WTC11 (cell line): ENCODE results near the gene KLHL40. TPM values are rescaled to one million over a fixed set of nuclear protein-coding genes. Genes with fewer than 3 reads are reported as not detected.

Source experiments
- ATAC-seq: fragments of 200-7000 bp; cut with Tn5 transposase; 2 replicates; pipeline ENCODE4 v1.10.0; 2021; ENCODE audit warnings: mild to moderate bottlenecking, moderate library complexity
- CTCF ChIA-PET: fragments of 300-600 bp; sonication (Branson Sonifier 250); formaldehyde crosslinking; loops from one replicate; lab custom pipeline; 2021; ENCODE audit warnings: antibody characterized with exemption; lab: Charles Lee
- POLR2A ChIA-PET: fragments of 350-600 bp; sonication (Branson Sonifier 250); formaldehyde crosslinking; loops from one replicate; lab custom pipeline; 2021; ENCODE audit warnings: antibody characterized with exemption; lab: Charles Lee
- DNase-seq: peaks from one replicate; pipeline ENCODE4 v3.0.0; 2021; ENCODE audit warnings: low spot score
- H3K27ac Mint-ChIP-seq: 2 replicates; pipeline ENCODE4 v1.8.0; 2021; ENCODE audit warnings: mixed read lengths
- H3K27me3 Mint-ChIP-seq: 2 replicates; pipeline ENCODE4 v1.8.0; 2021; ENCODE audit warnings: low read depth, mild to moderate bottlenecking, moderate library complexity, mixed read lengths
- H3K36me3 Mint-ChIP-seq: 2 replicates; pipeline ENCODE4 v1.8.0; 2021; ENCODE audit warnings: mixed read lengths
- H3K4me1 Mint-ChIP-seq: 2 replicates; pipeline ENCODE4 v1.8.0; 2022; ENCODE audit warnings: mixed read lengths
- H3K4me3 Mint-ChIP-seq: 2 replicates; pipeline ENCODE4 v1.8.0; 2021; ENCODE audit warnings: mild to moderate bottlenecking, moderate library complexity, mixed read lengths
- H3K9me3 Mint-ChIP-seq: 2 replicates; pipeline ENCODE4 v1.8.0; 2021; ENCODE audit warnings: mixed read lengths
- ATF3 ChIP-seq: sonication (generic); formaldehyde crosslinking; conservative IDR thresholded peaks from 2 replicates; pipeline ENCODE4 v1.8.1; 2022; ENCODE audit warnings: mild to moderate bottlenecking, missing genetic modification reagents
- CREB1 ChIP-seq: sonication (generic); formaldehyde crosslinking; IDR thresholded peaks from 2 replicates; pipeline ENCODE4 v1.8.0; 2023; ENCODE audit warnings: mild to moderate bottlenecking, missing genetic modification reagents
- E2F4 ChIP-seq: sonication (generic); formaldehyde crosslinking; IDR thresholded peaks from 2 replicates; pipeline ENCODE4 v1.8.1; 2022; ENCODE audit warnings: low read depth, mild to moderate bottlenecking, moderate library complexity, missing genetic modification reagents, borderline replicate concordance
- ELF4 ChIP-seq: sonication (generic); formaldehyde crosslinking; IDR thresholded peaks from 2 replicates; pipeline ENCODE4 v1.8.1; 2022; ENCODE audit warnings: low read depth, mild to moderate bottlenecking, moderate library complexity, missing genetic modification reagents
- ESRRA ChIP-seq: sonication (generic); formaldehyde crosslinking; IDR thresholded peaks from 2 replicates; pipeline ENCODE4 v1.8.1; 2022; ENCODE audit warnings: mild to moderate bottlenecking, missing genetic modification reagents, borderline replicate concordance
- GRHL2 ChIP-seq: fragments of 250-450 bp; sonication (Bioruptor Pico); IDR thresholded peaks from 2 replicates; pipeline ENCODE4 v1.8.0; 2022; ENCODE audit warnings: mild to moderate bottlenecking, moderate library complexity; ENCODE audit not compliant: insufficient replicate concordance, severe bottlenecking
- HMGXB4 ChIP-seq: sonication (generic); formaldehyde crosslinking; IDR thresholded peaks from 2 replicates; pipeline ENCODE4 v1.8.1; 2023; ENCODE audit warnings: mild to moderate bottlenecking, moderate library complexity, missing genetic modification reagents
- NR2C2 ChIP-seq: sonication (generic); formaldehyde crosslinking; IDR thresholded peaks from 2 replicates; pipeline ENCODE4 v1.8.0; 2022; ENCODE audit warnings: mild to moderate bottlenecking, missing genetic modification reagents
- PREB ChIP-seq: sonication (generic); formaldehyde crosslinking; IDR thresholded peaks from 2 replicates; pipeline ENCODE4 v1.8.1; 2022; ENCODE audit warnings: mild to moderate bottlenecking, missing genetic modification reagents, moderate library complexity, borderline replicate concordance
- RELA ChIP-seq: sonication (generic); formaldehyde crosslinking; IDR thresholded peaks from 2 replicates; pipeline ENCODE4 v1.8.1; 2022; ENCODE audit warnings: missing genetic modification reagents, mild to moderate bottlenecking, borderline replicate concordance
- RORB ChIP-seq: fragments of 250-450 bp; sonication (Bioruptor Pico); IDR thresholded peaks from 2 replicates; pipeline ENCODE4 v1.9.0; 2021; ENCODE audit warnings: mild to moderate bottlenecking
- SMAD4 ChIP-seq: sonication (generic); formaldehyde crosslinking; IDR thresholded peaks from 2 replicates; pipeline ENCODE4 v1.8.0; 2022; ENCODE audit warnings: mild to moderate bottlenecking, missing genetic modification reagents
- SP1 ChIP-seq: sonication (generic); formaldehyde crosslinking; conservative IDR thresholded peaks from 2 replicates; pipeline ENCODE4 v1.8.1; 2022; ENCODE audit warnings: missing genetic modification reagents
- TCF7 ChIP-seq: sonication (generic); formaldehyde crosslinking; IDR thresholded peaks from 2 replicates; pipeline ENCODE4 v1.8.0; 2022; ENCODE audit warnings: mild to moderate bottlenecking, low read depth, missing genetic modification reagents, moderate library complexity
- ZNF232 ChIP-seq: sonication (generic); formaldehyde crosslinking; IDR thresholded peaks from 2 replicates; pipeline ENCODE4 v1.8.0; 2022; ENCODE audit warnings: mild to moderate bottlenecking, missing genetic modification reagents
- ZNF263 ChIP-seq: sonication (generic); formaldehyde crosslinking; IDR thresholded peaks from 2 replicates; pipeline ENCODE4 v1.8.1; 2022; ENCODE audit warnings: low read depth, mild to moderate bottlenecking, moderate library complexity, missing genetic modification reagents
- ZNF317 ChIP-seq: sonication (generic); formaldehyde crosslinking; IDR thresholded peaks from 2 replicates; pipeline ENCODE4 v1.8.1; 2023; ENCODE audit warnings: low read depth, mild to moderate bottlenecking, moderate library complexity, missing genetic modification reagents, borderline replicate concordance
- ZNF416 ChIP-seq: fragments of 250-450 bp; sonication (Bioruptor Pico); IDR thresholded peaks from 2 replicates; pipeline ENCODE4 v1.9.0; 2021; ENCODE audit warnings: mild to moderate bottlenecking, inconsistent platforms
- ZSCAN18 ChIP-seq: fragments of 250-450 bp; sonication (Bioruptor Pico); IDR thresholded peaks from 2 replicates; pipeline ENCODE4 v2.1.2; 2022; ENCODE audit warnings: mild to moderate bottlenecking, moderate library complexity
- total RNA-seq: library from RNA; stranded (reverse); gene quantifications from 3 replicates; pipeline ENCODE4 v1.2.3, GENCODE V29; 2021
- TF ChIP-seq, protein P1 (sequence below): sonication (generic); formaldehyde crosslinking; IDR thresholded peaks from 2 replicates; pipeline ENCODE4 v1.8.0; 2022; ENCODE audit warnings: mild to moderate bottlenecking, missing genetic modification reagents
- TF ChIP-seq, protein P2 (sequence below): sonication (generic); formaldehyde crosslinking; IDR thresholded peaks from 2 replicates; pipeline ENCODE4 v1.8.1; 2023; ENCODE audit warnings: mild to moderate bottlenecking, missing genetic modification reagents

KLHL40 gene
- total RNA-seq, 1 experiment from 2014 or later: not detected

DNA sequence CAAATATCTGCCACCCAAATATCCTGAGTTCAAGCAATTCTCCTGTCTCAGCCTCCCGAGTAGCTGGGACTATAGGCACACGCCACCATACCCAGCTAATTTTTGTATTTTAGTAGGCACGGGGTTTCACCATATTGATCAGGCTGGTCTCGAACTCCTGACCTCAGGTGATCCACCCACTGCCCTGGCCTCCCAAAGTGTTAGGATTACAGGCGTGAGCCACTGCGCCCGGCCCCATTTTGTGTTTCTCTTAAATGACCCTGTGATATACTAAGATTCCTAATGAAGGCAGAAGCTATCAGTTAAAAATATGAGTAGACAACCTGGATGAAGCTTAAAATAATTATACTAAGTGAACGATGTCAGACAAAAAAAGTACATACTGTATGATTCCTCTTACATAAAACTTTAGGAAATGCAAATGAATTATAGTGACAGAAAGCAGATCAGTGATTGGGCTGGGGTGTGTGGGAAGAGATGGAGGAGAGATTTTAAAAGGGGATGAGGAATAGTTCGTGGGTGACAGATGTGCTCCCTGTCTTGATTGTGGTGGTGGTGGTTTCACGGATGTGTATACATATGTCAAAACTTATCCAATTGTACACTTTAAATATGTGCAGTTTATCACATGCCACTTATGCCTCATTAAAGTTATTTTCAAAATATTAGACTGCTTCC lies 3.8 kb upstream of the KLHL40 start:
- H3K9me3 Mint-ChIP-seq: peaks cover 6% of the 10 kb centered on the region
- ChIA-PET CTCF (interaction anchor here (0.6 kb wide), 1 partner anchor 131 kb away, joined by 3 read pairs; no protein-coding TSS in a partner anchor), POLR2A (no interaction called here)
- TF ChIP-seq ATF3 (CRISPR knock-in tag) (no peak), TCF7 (CRISPR knock-in tag) (no peak), ESRRA (CRISPR knock-in tag) (no peak), ZNF232 (CRISPR knock-in tag) (no peak), CREB1 (CRISPR knock-in tag) (no peak), E2F4 (no peak), ZNF263 (CRISPR knock-in tag) (no peak)
- TF ChIP-seq, protein P1, sequence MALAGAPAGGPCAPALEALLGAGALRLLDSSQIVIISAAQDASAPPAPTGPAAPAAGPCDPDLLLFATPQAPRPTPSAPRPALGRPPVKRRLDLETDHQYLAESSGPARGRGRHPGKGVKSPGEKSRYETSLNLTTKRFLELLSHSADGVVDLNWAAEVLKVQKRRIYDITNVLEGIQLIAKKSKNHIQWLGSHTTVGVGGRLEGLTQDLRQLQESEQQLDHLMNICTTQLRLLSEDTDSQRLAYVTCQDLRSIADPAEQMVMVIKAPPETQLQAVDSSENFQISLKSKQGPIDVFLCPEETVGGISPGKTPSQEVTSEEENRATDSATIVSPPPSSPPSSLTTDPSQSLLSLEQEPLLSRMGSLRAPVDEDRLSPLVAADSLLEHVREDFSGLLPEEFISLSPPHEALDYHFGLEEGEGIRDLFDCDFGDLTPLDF (CRISPR knock-in tag): no peak
- TF ChIP-seq, protein P2, sequence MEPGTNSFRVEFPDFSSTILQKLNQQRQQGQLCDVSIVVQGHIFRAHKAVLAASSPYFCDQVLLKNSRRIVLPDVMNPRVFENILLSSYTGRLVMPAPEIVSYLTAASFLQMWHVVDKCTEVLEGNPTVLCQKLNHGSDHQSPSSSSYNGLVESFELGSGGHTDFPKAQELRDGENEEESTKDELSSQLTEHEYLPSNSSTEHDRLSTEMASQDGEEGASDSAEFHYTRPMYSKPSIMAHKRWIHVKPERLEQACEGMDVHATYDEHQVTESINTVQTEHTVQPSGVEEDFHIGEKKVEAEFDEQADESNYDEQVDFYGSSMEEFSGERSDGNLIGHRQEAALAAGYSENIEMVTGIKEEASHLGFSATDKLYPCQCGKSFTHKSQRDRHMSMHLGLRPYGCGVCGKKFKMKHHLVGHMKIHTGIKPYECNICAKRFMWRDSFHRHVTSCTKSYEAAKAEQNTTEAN: no peak
- DNase-seq (no peak), ATAC-seq (no peak)
- H3K4me1 Mint-ChIP-seq: no peaks in the 10 kb centered on the region
- H3K4me3 Mint-ChIP-seq: no peak overlapping the region
- H3K27me3 Mint-ChIP-seq: no peaks in the 10 kb centered on the region; the same call in 1 of the 2 replicates
- no peak overlapping the region for H3K27ac Mint-ChIP-seq
- H3K36me3 Mint-ChIP-seq: no peaks in the 10 kb centered on the region

DNA sequence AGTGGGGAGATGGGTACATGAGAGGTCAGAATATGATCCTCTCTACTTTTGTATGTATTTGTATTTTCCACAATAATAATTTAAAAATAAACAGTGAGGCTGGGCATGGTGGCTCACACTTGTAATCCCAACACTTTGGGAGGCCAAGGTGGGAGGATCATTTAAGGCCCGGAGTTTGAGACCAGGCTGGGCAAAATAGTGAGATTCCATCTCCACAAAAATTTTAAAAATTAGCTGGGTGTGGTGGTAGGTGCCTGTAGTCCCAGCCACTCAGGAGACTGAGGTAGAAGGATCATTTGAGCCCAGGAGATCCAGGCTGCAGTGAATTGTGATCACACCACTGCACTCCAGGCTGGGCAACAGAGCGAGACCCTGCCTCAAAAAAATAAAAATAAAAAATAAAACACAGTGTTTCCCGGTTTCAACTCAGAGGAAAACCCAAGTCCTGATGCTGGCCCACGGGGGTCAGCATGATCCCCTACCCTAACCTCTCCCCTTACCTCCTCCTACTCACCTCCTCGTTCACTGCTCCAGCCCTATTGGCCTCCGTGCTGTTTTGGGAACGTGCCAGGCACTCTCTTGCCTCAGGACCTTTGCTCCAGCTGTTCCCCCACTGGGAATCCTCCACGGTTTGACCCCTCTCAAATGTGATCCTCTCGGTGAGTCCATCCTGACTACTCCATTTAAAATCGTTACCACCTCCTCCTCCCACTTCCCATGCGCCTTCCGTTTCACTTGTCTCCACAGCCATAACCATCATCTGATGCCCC lies 2.9 kb upstream of the KLHL40 start:
- H3K4me3 Mint-ChIP-seq: no peak overlapping the region
- no peaks in the 10 kb centered on the region for H3K4me1 Mint-ChIP-seq
- no peaks in the 10 kb centered on the region for H3K9me3 Mint-ChIP-seq
- CTCF ChIA-PET: interaction anchor here (1.4 kb wide), 1 partner anchor 73 kb away, joined by 3 read pairs; no protein-coding TSS in a partner anchor
- H3K27me3 Mint-ChIP-seq: no peaks in the 10 kb centered on the region; the same call in none of the 2 replicates
- DNase-seq (no peak), ATAC-seq (no peak)
- no peaks in the 10 kb centered on the region for H3K36me3 Mint-ChIP-seq
- POLR2A ChIA-PET: no interaction called here
- no peak overlapping the region for H3K27ac Mint-ChIP-seq
- TF ChIP-seq RORB: no peak
- TF ChIP-seq PREB: no peak
- TF ChIP-seq SP1 (CRISPR knock-in tag): no peak
- no peak for TF ChIP-seq SMAD4 (CRISPR knock-in tag)
- no peak for TF ChIP-seq ATF3 (CRISPR knock-in tag)
- TF ChIP-seq ELF4 (CRISPR knock-in tag): no peak
- TF ChIP-seq NR2C2: no peak
- no peak for TF ChIP-seq ZNF317
- TF ChIP-seq ZSCAN18: no peak
- no peak for TF ChIP-seq RELA (CRISPR knock-in tag)
- no peak for TF ChIP-seq ZNF416 (CRISPR knock-in tag)
- no peak for TF ChIP-seq HMGXB4 (CRISPR knock-in tag)
- no peak for TF ChIP-seq GRHL2 (CRISPR knock-in tag)
- TF ChIP-seq, protein P1 (CRISPR knock-in tag): no peak
